K562 (cell line): ENCODE data around the gene IL3RA. TPM values are rescaled to one million over a fixed set of nuclear protein-coding genes. Genes with fewer than 3 reads are reported as not detected.

ENCODE experiments used
- ATAC-seq: fragments of 200-7000 bp; cut with Tn5 transposase; 3 replicates; pipeline ENCODE4 v1.9.1; 2020; ENCODE audit warnings: moderate library complexity
- BruUV-seq: library from RNA; stranded (reverse); fragments of 400-500 nt; replicated peaks from 2 replicates; lab custom pipeline; 2021; lab: Mats Ljungman, UMichigan
- CTCF ChIA-PET: fragments of 300-600 bp; formaldehyde crosslinking; extraction: SDS; loops from one replicate; lab custom pipeline; 2021; ENCODE audit warnings: low intra/inter-chr PET ratio; lab: Yijun Ruan, JAX
- POLR2A ChIA-PET: fragments of 300-600, 350-650 bp; sonication (Branson Sonifier 250); formaldehyde crosslinking; extraction: SDS; loops from one replicate; lab custom pipeline; 2021; ENCODE audit warnings: antibody characterized with exemption, inconsistent platforms; lab: Yijun Ruan, JAX
- DNase-seq, 4 experiments: peaks; one replicate each; pipeline versions ENCODE4 v3.0.0 to v3.0.0-alpha.2; 2011 to 2018; ENCODE audit warnings: low spot score in 3 of 4, mixed read lengths in 3 of 4; ENCODE audit errors: extremely low read depth in 1 of 4
- FAIRE-seq: peaks from 2 replicates; lab custom pipeline; 2011; peaks lifted over from hg19 to GRCh38; lab: Jason Lieb, UNC
- H2AFZ ChIP-seq: 2 replicates; pipeline ENCODE4 v1.6.0; 2011; ENCODE audit warnings: low read depth, low read length, control low read depth, inconsistent platforms
- H3K27ac ChIP-seq: fragments of 200-600 bp; 3 replicates; pipeline ENCODE4 v1.8.0; 2011; ENCODE audit warnings: low read depth, mild to moderate bottlenecking, control low read depth, inconsistent platforms, low read length, moderate library complexity, mixed read lengths; ENCODE audit errors: extremely low read depth
- H3K27me3 ChIP-seq, 2 experiments: fragments of 300-600 bp in 1 of 2; 2 replicates in 1 of 2; 3 replicates in 1 of 2; pipeline versions ENCODE4 v1.6.0 to v1.8.0; 2011; ENCODE audit warnings: inconsistent platforms in 2 of 2, low read length in 2 of 2, mild to moderate bottlenecking in 1 of 2, mixed read lengths in 1 of 2, moderate library complexity in 1 of 2; ENCODE audit not compliant: control insufficient read depth in 2 of 2, insufficient read depth in 2 of 2
- H3K36me3 ChIP-seq: fragments of 300-600 bp; 3 replicates; pipeline ENCODE4 v1.8.0; 2011; ENCODE audit warnings: mild to moderate bottlenecking, low read length, inconsistent platforms; ENCODE audit not compliant: control insufficient read depth, insufficient read depth
- H3K4me1 ChIP-seq, 2 experiments: fragments of 200-600 bp in 1 of 2; replicated peaks in 1 of 2; 2 replicates in 1 of 2; 3 replicates in 1 of 2; pipeline versions ENCODE4 v1.5.1 to v1.8.0; 2011; ENCODE audit warnings: inconsistent platforms in 2 of 2, low read length in 2 of 2, mild to moderate bottlenecking in 1 of 2, mixed read lengths in 1 of 2, moderate library complexity in 1 of 2; ENCODE audit not compliant: control insufficient read depth in 2 of 2, insufficient read depth in 2 of 2
- H3K4me2 ChIP-seq: 2 replicates; pipeline ENCODE4 v1.6.1; 2011; ENCODE audit warnings: low read length, control low read depth, inconsistent platforms, mixed read lengths; ENCODE audit not compliant: insufficient read depth
- H3K4me3 ChIP-seq: fragments of 200-600 bp; sonication (generic), shearing (Covaris generic); 2 replicates; pipeline ENCODE4 v1.5.1; 2016; ENCODE audit warnings: control low read depth, inconsistent platforms
- H3K79me2 ChIP-seq: fragments of 200-600 bp; 3 replicates; pipeline ENCODE4 v1.8.0; 2011; ENCODE audit warnings: low read length, inconsistent platforms; ENCODE audit not compliant: control insufficient read depth, insufficient read depth
- H3K9ac ChIP-seq, 2 experiments: 2 replicates each; pipeline versions ENCODE4 v1.6.0 to v1.6.1; 2011; ENCODE audit warnings: low read depth in 2 of 2, low read length in 2 of 2, control low read depth in 1 of 2, inconsistent platforms in 1 of 2, mild to moderate bottlenecking in 1 of 2, mixed read lengths in 1 of 2; ENCODE audit not compliant: insufficient read depth in 1 of 2
- H3K9me1 ChIP-seq: one replicate; pipeline ENCODE4 v1.6.0; 2011; ENCODE audit warnings: inconsistent platforms, mild to moderate bottlenecking, low read length, moderate library complexity; ENCODE audit not compliant: control insufficient read depth, insufficient read depth
- H3K9me3 ChIP-seq: replicated peaks from 2 replicates; pipeline ENCODE4 v1.5.1; 2011; ENCODE audit warnings: low read depth, low read length, inconsistent platforms; ENCODE audit not compliant: control insufficient read depth, insufficient read depth
- H4K20me1 ChIP-seq: replicated peaks from 2 replicates; pipeline ENCODE4 v1.6.1; 2011; ENCODE audit warnings: low read length, inconsistent platforms, mixed read lengths; ENCODE audit not compliant: control insufficient read depth, insufficient read depth
- ETV5 ChIP-seq: sonication (generic); formaldehyde crosslinking; IDR thresholded peaks from 2 replicates; pipeline ENCODE4 v1.4.0; 2020; ENCODE audit warnings: low read depth, mild to moderate bottlenecking, missing genetic modification reagents
- HMGXB4 ChIP-seq: sonication (generic); formaldehyde crosslinking; IDR thresholded peaks from 2 replicates; pipeline ENCODE4 v1.8.1; 2023; ENCODE audit warnings: mild to moderate bottlenecking, missing genetic modification reagents
- POLR2G ChIP-seq: fragments of 200-400 bp; formaldehyde crosslinking; IDR thresholded peaks from 2 replicates; pipeline ENCODE4 v1.6.1; 2017; ENCODE audit warnings: low read depth, mild to moderate bottlenecking, antibody characterized with exemption, low read length, moderate library complexity
- ZBTB26 ChIP-seq: fragments of 450-650 bp; formaldehyde crosslinking; IDR thresholded peaks from 2 replicates; pipeline ENCODE4 v1.4.0; 2022; ENCODE audit warnings: missing genetic modification characterization
- WGBS: fragments of 100-300 bp; shearing (Covaris generic); methylation state at CpG from one replicate; pipeline ENCODE4 v1.1.6; 2016; ENCODE audit warnings: low coverage, mixed read lengths; ENCODE audit not compliant: insufficient coverage; ENCODE audit errors: missing lambda C conversion rate; 5-methylcytosine and 5-hydroxymethylcytosine counted together
- in situ Hi-C: fragments of 300-500 bp; cut with MboI; formaldehyde crosslinking; loops from 4 replicates; pipeline ENCODE4 v1.15.0; 2018; ENCODE audit warnings: inconsistent platforms, mixed read lengths
- intact Hi-C: fragments of 100-400 bp; cut with micrococcal nuclease; formaldehyde crosslinking; loops from 2 replicates; pipeline ENCODE4 v1.14.2; 2022
- polyA plus RNA-seq, 8 experiments: library from polyadenylated mRNA; depleted of rRNA in 4 of 8; stranded (reverse) in 5 of 8; unstranded in 3 of 8; fragments of >200 nt; fragmentation: Nextera tagmentation in 2 of 8; fragmentation: Illumina TruSeq in 1 of 8; extraction: Ambion mirVana in 2 of 8; extraction: Trizol in 1 of 8; gene quantifications; 2 replicates each; pipeline versions ENCODE4 v1.2.1 to v1.2.3, GENCODE V29; 2011 to 2014; ENCODE audit warnings: inconsistent platforms in 1 of 8, missing spikeins in 1 of 8
- total RNA-seq, 7 experiments: library from RNA; depleted of rRNA in 6 of 7; stranded (reverse); fragments of >200 nt in 6 of 7; fragmentation: Illumina TruSeq in 2 of 7; extraction: Trizol in 2 of 7; gene quantifications; 2 replicates each; pipeline versions ENCODE4 v1.2.1 to v1.2.3, GENCODE V29; 2011 to 2021; ENCODE audit warnings: low replicate concordance in 1 of 7

IL3RA gene
- total and polyA plus RNA-seq, 9 of the 15 experiments (the other 6 are each of a cell fraction or from before 2014, with no cell fraction given), result not detected

GRCh38 chrX:1401611-1402430 is 65.2 kb downstream of the IL3RA start:
- Histone ChIP-seq H3K9ac (peak overlapping the region in 1 of 2 experiments; percentile 35; a peak in 1 of 4 replicates), H3K27me3 (no peaks in the 10 kb centered on the region), H3K4me3 (no peak overlapping the region), H4K20me1 (no peaks in the 10 kb centered on the region), H3K36me3 (peaks cover 28% of the 10 kb centered on the region; the same call in 2 of the 3 replicates), H3K27ac (no peak overlapping the region), H3K4me1 (peaks cover 2 to 12% of the 10 kb centered on the region in 2 experiments; a peak in 3 of 5 replicates), H2AFZ (no peak overlapping the region), H3K9me3 (no peaks in the 10 kb centered on the region), H3K79me2 (no peaks in the 10 kb centered on the region), H3K9me1 (no peaks in the 10 kb centered on the region), H3K4me2 (no peak overlapping the region)
- ATAC-seq (no peak; the same call in 2 of the 3 replicates), FAIRE-seq (no peak), DNase-seq (no peak)
- in situ Hi-C loops (no loop called here), intact Hi-C loops (no loop called here)
- no TSS peak for BruUV-seq
- ChIA-PET POLR2A (no interaction called here), CTCF (no interaction called here)
- 100% methylated on average over 2 of the region's 30 CpGs for WGBS
- TF ChIP-seq ETV5 (CRISPR knock-in tag), result no peak
- no peak for TF ChIP-seq ZBTB26 (CRISPR knock-in tag)
- TF ChIP-seq POLR2G, result peak; percentile 62
- no peak for TF ChIP-seq HMGXB4 (CRISPR knock-in tag)
